Ecto neural progenitor cell (in vitro differentiated cells): Measurements from ENCODE around the gene PITX1.

Experiments
- DNase-seq: peaks from one replicate; pipeline ENCODE4 v3.0.0-alpha.2; 2018; ENCODE audit warnings: low spot score

Gene PITX1

DNA sequence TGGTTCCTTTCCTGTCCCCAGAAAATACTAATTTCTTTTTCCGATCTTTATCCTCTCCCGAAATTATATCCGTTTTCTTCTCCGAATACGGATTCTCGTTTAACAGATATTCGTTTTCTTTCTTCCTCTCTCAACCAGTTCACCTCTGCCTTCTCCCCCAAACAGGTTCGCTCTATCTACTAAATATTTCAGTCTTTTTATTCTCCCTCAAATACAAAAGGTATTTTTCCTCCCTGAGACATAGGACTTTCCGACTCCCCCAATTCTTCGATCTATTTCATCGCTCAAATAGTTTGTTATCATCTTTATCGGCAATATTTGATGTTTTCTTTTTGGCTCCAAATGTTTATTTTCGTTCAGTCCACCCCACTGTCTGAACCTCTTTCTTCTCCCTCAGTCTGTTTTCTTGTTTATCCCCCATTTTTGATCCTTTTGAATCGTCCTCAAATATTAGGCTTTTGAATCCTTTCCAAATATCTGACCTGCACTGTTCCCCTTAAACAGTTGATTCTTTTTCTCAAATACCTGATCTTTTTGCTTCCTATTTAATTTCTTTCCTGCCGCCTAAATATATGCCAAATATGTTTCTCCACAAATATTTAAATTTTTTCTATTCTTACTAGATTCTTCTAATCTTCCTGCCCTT lies 4.4 kb downstream of the PITX1 start:
- no peak for DNase-seq

DNA sequence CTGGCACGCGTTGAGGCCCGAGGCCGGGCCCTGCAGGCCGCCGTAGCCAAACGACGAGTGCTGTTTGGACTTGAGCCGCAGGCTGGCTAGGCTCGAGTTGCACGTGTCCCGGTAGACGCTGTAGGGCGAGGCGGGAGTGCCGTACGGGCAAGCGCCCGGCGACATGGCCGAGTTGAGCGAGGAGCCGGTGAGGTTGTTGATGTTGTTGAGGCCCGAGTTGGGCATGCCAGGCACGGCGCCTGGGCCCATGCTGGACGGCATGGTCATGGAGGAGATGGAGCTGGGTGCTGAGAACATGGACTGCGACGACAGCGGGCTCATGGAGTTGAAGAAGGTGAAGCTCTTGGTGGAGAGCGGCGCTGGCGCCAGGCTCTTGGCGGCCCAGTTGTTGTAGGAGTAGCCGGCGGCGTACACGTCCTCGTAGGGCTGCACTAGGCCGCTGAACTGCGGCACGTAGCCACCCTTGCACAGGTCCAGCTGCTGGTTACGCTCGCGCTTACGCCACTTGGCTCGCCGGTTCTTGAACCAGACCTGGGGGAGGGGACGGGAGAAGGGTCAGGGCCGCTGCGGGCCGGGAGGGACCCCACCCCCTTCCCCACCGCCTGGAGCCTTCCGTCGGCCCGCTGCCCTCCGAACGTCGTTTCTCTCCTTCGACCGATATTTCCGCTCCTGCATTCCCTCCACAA lies 5.1 kb downstream of the PITX1 start:
- DNase-seq = peak; percentile 72

DNA sequence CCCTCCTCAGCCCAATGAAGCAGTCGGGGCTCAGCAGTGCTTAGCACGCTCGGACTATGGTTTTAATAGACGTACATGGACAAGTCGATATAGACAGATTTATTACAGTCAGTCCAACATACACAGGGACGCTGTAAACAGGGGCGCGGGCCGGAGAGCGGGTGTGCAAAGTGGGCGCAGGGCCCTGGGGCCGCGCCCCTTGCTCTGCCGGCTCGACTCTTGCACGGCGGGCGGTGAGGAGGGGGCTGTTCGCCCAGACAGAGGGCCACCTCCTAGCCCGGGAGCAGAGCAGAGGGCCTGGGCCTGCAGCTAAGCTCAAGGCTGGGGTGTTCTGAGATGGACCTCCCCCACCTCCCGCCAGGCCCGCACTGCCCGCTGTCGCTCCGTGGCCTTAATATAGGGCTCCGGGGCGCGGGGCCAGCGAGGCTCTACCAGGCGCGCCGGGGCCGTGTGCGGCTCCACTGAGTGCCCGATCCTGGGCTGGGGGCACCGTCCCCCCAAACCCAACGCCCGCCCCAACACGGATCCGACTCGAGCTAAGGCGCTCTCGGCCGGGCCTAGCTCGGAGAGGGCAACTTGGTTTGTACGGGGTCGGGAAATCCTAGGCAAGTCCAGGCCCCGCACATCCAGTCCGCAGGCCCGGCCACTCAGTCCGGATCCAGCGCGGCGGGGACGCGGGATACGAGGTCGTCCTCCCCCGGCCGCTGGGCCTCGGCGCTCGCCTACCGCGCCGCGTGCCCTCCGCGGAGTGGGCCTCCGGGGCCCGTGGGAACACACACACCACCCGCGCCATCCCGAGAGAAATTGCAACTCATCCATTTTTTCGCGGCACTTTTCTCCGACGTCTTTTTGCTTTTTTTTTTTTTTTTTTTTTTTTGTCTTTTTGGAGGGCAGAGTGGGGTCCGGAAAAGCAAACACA lies 6.1 kb downstream of the PITX1 start:
- DNase-seq = peak; percentile 60

DNA sequence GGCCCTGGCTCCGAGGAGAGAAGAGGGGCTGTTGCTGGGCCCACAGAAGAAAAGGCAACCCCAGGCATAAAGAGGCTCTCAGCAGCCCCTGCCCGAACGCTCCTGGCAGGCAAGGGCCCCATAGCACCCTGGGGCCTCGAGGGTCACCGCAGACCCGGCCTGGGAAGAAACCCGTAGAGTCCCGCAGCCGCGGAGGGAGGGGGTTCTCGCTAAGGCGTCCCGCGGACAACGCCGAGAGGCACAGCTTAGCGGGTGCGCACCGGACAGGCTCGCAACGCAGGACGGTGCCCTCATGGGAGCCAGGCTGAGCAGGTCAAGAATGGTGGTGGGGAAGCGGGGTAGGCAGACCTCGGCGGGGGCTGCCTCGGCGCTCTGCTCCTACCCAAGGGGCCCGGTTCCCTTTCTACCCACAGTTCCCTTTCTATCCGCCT lies 6.7 kb downstream of the PITX1 start:
- DNase-seq = no peak

DNA sequence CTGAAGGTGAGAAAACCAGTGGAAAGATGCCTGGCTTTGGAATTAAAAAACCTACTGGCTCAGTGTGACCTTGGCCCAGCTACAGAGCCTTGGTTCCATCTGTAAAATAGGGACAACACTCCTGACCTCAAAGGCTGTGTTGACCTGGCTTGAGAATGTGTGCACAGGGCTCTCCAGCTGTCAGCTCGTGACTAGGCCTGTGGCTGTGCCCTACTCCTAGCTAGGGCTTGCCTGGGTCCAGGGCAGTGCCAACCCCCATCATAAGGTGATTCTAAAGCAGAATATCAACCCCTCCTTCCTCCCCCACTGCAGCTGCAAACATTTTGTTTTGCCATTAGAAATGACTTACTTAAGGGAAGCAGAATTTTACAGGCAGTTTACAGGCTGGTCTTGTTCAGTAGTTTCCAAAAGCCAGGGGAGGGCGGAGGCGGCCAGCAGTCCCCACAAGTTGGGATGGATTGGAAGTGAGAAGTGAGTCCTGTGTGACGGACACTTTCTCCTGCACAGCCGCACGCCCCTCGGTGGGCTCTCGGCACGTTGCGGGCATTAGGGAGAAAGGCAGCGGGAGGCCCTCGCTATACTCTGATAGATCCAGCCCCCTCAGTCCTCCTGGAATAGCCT lies 7.3 kb downstream of the PITX1 start:
- DNase-seq = no peak

DNA sequence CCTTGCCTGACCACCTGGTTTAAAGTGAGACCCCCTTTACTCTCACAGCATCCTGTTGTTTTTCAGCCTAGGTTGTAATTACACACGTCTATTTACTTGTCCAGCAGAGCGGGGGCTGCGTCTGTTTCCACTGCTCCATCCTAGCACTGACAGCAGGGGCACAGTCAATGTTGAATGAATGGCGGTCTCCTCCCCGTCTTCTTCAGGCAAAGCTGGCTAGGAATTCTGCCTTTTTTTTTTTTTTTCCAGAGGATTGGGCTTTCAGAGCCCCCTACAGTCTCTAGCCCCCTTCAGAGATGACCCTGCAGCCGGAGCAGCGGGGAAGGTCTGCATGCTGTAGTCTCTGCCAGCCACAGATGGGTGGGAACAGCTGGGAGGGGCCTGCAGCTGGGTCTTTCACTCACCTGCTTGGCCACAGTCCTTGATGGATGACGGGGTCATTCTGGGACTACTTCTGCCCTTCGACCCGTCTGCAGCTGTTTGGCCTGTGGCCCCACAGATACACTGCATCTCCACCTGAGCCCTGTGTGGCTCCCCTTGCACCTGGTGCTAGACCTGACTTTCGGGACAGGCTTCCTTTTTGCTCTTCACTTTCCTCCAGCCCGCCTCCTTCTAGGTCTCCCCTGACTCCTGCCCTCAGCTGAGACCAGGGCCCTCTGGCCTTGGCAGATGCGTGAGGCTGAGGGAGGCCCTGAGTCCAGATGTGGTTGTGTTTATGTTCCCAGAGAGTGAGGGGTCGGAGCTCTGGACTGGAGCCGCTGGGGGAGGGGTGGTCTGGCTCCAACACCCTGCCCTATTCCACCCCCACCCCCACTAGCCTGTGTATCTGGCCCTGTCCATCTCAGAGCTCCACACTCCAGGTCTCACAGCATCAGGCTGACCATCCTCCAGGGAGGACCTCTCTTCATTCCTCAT lies 8.0 kb downstream of the PITX1 start:
- no peak for DNase-seq

DNA sequence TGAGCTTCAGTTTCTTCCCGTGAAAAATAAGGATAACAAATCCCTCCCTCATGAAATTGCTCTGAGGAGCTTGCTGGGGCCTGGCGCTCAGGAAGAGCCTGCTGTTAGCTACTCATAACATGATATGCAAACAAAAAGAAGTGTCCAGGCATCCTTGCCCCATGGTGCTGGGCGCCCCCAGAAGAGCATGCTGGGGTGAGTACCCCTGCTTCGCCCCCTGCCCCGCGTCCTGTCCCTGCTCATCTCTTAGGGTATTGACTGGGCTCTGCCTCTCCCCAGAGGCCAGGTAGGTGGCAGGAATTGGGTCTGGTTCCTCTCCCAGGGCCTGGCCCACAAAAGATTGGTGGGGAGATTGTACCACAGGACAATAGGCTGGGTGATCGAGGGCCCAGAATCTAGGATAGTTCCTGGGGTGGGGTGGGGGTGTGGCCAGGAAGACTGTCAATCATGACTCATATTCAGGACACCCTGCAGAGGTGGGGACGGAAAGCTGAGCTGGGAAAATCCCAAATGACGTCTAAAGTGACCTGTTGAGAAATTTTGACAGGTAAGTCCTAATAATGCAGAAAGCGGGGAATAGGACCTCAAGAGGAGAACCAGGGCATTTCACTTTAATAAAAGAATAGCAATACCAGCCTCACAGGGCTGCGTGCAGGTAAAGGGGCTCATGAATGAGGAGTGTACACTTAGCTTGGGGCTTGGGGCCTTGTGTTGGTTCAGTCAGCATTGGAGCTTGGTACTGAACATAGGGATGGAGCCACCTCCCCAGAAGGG lies 8.9 kb downstream of the PITX1 start:
- no peak for DNase-seq

DNA sequence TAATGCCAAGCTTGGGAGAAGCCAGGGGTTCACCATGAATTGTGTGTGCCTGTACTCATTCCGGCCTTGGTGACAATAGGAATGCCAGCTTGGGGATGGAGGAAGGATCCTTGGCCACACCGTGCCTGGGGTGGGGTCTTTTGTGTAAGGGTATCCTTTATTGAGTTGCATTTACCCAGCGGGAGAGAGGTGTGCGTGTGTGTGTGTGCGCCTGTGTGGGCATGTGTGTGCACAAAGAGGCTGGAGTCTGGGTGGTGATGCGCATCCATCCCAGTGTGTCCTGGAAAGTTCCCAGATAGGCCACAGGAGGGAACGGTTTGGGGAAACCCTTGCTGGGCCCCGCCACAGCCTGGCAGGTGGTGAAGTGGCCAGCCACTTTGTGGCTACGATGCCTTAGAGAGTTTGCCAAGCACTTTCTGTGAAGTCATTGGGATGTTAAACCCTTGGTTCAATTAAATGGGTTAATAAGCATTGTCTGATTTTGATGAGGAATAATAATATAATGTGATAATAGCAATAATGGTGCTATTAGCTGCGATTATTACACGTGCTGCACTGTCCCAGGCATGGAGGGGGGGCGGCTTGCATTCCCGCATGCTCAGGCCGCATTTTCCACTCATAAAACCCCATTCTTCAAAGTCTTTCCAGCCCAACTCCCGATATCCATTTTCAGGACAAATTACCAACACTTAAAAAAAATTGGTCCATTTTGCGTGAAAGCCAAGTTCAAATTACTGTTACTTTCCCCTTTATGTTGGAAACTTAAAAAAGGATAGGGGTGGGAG lies 13.7 kb downstream of the PITX1 start:
- no peak for DNase-seq

DNA sequence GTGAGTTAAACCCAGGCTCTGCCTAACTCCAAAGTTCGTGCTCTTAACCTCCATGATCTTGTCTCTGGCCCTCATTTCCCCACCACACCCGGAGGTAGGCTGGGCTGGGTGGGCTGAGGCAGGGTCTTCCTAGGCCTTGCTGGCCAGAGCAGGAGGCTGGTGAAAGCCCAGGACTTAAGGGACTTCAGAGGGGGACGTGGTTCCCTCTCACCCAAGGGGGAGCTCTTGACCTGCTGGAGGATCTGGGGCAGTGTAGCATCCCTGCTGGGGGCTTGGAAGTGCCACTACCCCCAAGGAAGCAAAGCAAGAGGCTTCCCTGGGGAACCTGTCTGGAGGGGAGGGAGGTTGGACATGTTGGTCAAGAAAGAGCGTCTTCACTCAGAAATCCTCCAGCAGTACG lies 14.7 kb downstream of the PITX1 start:
- no peak for DNase-seq

DNA sequence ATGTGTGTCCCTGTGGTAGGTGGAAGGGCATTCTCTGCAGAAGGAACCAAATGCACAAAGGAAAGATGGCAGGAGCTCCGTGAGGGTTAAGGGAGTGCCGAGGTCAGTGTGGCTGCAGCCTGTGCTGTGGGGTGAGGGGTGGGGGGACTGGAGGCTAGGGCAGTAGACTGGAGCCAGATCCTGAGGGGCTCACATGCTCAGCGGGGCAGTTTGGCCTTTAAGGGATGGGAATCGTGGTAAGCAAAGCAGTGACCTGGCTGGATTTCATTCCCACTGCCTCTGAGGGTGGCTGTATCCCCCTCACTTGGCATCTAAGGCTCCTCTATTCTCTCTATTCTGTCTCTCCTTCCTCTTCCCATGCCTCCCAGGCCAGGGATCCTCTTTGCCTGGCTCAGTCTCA lies 15.6 kb downstream of the PITX1 start:
- DNase-seq = no peak

DNA sequence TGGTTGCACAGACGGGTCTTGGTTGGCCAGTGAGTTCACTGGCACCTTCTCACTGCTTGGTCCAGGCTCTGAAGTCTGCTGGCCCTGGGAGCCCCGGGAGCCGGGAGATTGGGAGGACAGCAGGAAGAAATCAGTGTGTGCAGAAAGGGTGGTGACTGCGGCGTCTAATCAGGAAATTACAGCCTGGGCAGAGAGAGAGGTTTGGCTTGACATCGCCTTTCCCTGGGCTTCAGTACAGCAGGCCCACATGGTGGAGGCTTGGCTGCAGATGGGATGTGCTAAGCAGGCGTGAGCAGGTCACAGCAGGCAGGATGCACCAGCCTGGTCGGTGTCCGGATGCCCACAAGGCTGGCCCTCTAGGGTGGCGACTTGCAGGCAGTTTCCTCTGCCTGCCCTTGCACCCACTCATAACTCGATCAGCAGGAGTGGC lies 17.2 kb downstream of the PITX1 start:
- no peak for DNase-seq

DNA sequence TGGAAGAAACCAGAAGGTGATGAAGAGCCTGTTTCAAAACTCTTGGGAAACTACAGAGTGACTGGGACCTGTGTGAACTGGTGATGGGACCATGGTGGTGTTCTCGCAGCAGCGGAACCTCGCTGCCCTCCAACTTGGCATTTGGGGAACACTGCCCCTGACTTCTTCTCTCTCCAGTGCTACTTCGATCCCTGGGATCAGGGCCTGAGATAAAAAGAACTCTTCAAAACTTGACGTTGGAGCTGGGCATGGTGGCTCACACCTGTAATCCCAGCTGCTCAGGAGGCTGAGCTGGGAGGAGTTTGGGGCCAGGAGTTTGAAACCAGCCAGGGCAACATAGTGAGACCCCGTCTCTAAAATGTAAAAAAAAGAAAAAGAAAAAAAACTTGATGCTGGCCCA lies 18.1 kb downstream of the PITX1 start:
- DNase-seq = no peak

DNA sequence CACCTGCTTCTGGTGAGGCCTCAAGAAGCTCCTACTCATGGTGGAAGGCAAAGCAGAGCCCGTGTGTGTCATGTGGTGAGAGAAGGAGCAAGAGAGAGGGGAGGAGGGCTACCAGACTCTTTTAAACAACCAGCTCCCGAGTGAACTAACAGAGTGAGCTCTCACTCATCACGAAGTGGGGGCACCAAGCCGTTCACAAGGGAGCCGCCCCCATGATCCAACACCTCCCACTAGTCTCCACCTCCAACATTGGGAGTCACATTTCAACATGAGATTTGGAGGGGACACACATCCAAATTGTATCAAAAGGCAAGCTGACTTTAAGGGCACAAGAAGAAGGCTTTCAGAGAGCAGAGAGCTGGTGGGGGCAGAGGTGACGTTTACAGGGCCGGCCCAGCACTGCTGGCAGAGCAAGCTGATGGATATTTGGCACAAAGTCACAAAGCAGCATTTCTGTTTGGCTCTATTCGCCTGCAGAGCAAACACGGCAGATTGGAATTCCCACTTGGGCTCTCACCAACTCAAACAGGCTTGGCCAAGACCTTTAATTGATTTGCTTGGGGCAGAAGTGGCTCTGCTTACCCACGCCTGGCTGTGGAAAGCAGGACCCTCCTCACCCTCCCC lies 20.0 kb downstream of the PITX1 start:
- DNase-seq = peak; percentile 37

DNA sequence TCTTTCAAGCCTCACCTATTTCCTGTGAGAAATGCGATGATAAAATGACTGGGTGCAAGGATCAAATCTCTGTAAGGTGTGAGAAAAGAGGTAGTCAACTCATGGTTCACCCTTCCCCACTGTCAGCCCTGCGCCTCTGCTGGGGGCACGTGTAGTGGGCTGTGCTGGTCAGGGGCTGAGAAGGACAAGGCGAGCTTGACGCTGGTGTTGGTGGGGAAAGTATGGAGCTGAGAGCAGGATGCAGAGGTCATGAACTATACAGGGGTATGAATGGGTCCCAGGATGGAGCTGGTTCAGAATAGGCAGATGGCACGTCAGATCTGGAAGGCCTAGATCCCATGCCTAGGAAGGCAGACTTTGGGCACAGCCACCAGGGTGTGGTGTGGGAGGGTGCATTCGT lies 20.6 kb downstream of the PITX1 start:
- no peak for DNase-seq

DNA sequence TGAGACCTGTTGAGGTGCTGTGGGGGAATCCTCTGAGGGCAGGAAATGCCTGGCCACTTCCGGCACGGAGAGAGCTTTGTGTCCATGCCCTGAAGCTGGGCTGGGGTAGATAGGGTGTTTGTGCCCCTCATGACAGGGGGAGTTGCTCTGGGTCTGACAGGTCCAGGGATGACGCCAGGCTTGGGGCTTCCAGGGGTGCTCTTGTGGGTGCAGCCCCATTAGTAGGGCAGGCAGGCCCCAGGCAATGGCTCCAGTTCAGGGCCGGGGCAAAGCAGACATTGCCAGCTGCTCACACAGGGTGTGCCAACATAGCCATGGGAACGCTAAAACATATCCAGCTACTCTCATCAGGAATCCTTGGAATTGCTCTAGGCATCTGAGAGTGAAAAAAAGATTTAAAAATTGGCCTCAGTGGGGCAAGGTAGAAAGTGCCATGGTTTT lies 21.1 kb downstream of the PITX1 start:
- no peak for DNase-seq

DNA sequence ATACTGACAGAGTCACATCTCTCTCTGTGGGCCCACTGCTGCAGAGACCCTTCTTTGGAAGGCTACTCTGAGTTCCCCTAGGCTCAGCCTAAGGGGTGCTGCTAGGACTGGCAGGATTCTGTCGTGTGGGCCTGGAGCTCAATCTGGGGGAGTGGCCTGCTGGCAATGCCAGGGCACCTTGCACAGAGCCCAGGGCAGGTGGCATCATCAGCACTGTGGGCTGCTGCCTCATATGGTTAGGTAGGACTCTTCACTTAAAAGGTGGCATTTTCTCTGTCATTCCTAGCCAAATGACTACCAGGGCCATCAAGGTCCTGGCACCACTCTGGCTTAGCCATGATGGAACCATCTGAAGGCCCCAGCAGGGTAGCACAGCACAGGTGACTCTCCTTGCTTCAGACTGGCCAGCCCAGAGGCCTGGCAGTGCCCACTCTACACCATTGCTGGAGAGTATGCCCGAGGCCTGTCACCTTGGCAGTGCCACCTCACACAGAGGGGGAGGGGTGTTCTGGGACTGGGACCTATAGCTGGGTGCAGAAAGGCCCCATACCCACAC lies 21.9 kb downstream of the PITX1 start:
- DNase-seq = no peak

DNA sequence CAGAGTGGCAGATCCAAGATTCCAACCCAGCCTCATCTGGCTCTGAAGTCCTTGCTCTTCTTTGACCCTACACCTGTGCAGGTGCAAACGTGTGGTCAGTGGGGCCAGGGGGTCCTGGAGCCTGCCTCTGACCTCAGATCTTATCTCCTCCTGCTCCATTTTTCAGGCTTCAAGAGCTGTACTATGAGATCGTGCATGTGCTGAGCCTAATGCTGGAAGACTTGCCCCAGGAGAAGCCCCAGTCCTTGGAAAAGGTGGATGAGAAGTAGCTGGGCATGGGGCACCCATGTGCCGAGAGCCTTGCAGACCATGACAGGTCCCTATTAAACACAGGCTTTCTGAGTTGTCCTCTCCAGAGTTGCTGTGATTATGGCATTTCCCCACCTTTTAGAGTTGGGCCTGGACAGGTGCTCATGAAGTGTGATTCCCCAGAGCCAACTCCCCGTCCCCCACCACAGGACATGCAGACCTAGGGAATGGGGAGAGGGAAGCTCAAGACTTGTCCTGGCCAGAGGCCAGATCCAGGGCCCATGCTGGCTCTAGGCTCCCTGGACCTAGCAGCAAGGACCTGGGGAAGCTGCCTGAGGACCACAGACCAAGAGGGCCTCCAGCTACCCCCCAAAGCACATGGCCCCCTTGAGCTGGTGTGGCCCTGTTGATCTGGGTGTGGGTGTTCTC lies 22.5 kb downstream of the PITX1 start:
- peak; percentile 37 for DNase-seq
